Spleen (tissue), 7 donors: ENCODE data around the gene C11orf24.

ENCODE experiments used
- POLR2A ChIP-seq, 3 donors: fragments of 450-650 bp; IDR thresholded peaks; one replicate each; pipeline ENCODE4 v1.5.1; 2017; ENCODE audit warnings: antibody characterized with exemption in 3 of 3, mild to moderate bottlenecking in 1 of 3
- POLR2AphosphoS5 ChIP-seq, 3 donors: sonication (generic); formaldehyde crosslinking; IDR thresholded peaks; one replicate each; pipeline ENCODE4 v1.5.1; 2017; ENCODE audit warnings: antibody characterized with exemption in 3 of 3
- TF ChIP-seq, protein P1 (sequence below), 11 experiments: fragments of 200-600 bp in 7 of 11; fragments of 450-650 bp in 4 of 11; sonication (generic) in 4 of 11; IDR thresholded peaks in 8 of 11; conservative IDR thresholded peaks in 3 of 11; 1 replicate in 7 of 11; 2 replicates in 4 of 11; pipeline versions ENCODE4 v1.4.0 to v1.8.0; 2016 to 2021; ENCODE audit warnings: antibody characterized with exemption in 11 of 11, inconsistent platforms in 4 of 11, mild to moderate bottlenecking in 1 of 11
- donor health status: DM: no; HTN: no; CAD: no; lungs with moderate emphysema.
- donor health status: DM: no; HTN: no; CAD: no.
- donor health status: DM: no; HTN: no; CAD: no.

DNA sequence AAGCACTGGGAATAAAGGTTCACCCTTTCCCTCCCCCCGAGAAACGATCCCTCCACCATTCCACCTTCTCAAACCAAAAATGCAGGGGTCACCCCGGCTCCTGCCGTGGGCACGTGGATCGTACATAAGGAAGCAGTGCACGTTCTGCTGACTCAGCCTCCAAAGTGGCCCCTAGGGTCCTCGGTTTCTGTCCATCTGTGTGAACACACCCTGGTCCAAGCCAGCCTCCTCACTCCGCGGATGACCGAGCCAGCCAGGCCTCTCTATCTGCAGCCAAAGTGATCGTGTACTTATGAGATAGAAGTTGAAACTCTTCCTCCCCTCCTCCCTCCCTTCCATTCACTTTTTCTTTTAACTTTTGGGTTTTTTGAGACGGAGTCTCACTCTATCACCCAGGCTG lies 16.2 kb downstream of the C11orf24 start:
- TF ChIP-seq, protein P1, sequence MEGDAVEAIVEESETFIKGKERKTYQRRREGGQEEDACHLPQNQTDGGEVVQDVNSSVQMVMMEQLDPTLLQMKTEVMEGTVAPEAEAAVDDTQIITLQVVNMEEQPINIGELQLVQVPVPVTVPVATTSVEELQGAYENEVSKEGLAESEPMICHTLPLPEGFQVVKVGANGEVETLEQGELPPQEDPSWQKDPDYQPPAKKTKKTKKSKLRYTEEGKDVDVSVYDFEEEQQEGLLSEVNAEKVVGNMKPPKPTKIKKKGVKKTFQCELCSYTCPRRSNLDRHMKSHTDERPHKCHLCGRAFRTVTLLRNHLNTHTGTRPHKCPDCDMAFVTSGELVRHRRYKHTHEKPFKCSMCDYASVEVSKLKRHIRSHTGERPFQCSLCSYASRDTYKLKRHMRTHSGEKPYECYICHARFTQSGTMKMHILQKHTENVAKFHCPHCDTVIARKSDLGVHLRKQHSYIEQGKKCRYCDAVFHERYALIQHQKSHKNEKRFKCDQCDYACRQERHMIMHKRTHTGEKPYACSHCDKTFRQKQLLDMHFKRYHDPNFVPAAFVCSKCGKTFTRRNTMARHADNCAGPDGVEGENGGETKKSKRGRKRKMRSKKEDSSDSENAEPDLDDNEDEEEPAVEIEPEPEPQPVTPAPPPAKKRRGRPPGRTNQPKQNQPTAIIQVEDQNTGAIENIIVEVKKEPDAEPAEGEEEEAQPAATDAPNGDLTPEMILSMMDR (IDR thresholded peaks at IDR 0.05 in 8 of 11, conservative IDR thresholded peaks at IDR 0.05 in 3 of 11), result no peak
- TF ChIP-seq POLR2AphosphoS5 (IDR thresholded peaks at IDR 0.05) (no peak), POLR2A (IDR thresholded peaks at IDR 0.05) (no peak)
